BLaER1 (cell line): ENCODE data around the gene KCNAB3.
A peak's percentile ranks its signal among the peaks of the same experiment; 100 is the strongest.

Source experiments
- H3K27ac ChIP-seq: shearing (Covaris generic); formaldehyde crosslinking; 2 replicates; pipeline ENCODE4 v1.8.1; 2022
- H3K27me3 ChIP-seq: shearing (Covaris generic); formaldehyde crosslinking; 2 replicates; pipeline ENCODE4 v1.8.1; 2022
- H3K36me3 ChIP-seq: shearing (Covaris generic); formaldehyde crosslinking; 2 replicates; pipeline ENCODE4 v1.8.1; 2022
- H3K4me1 ChIP-seq: shearing (Covaris generic); formaldehyde crosslinking; 2 replicates; pipeline ENCODE4 v1.8.1; 2022
- H3K4me2 ChIP-seq: shearing (Covaris generic); formaldehyde crosslinking; 2 replicates; pipeline ENCODE4 v1.8.1; 2022
- H3K4me3 ChIP-seq: shearing (Covaris generic); formaldehyde crosslinking; 2 replicates; pipeline ENCODE4 v1.8.1; 2022
- H3K9ac ChIP-seq: shearing (Covaris generic); formaldehyde crosslinking; 2 replicates; pipeline ENCODE4 v1.8.1; 2022
- H3K9me3 ChIP-seq: shearing (Covaris generic); formaldehyde crosslinking; 2 replicates; pipeline ENCODE4 v1.8.1; 2022
- H4K20me1 ChIP-seq: shearing (Covaris generic); formaldehyde crosslinking; 2 replicates; pipeline ENCODE4 v1.8.1; 2022
- Cebpa-rat ChIP-seq: shearing (Covaris generic); IDR thresholded peaks from 2 replicates; pipeline ENCODE4 v1.8.1; 2022

KCNAB3 gene

GRCh38 chr17:7882068-7882467 lies 47.6 kb downstream of the KCNAB3 start:
- H3K4me3 ChIP-seq, result no peak overlapping the region
- H4K20me1 ChIP-seq, result no peaks in the 10 kb centered on the region
- H3K9me3 ChIP-seq, result no peaks in the 10 kb centered on the region
- TF ChIP-seq Cebpa-rat, result no peak
- no peaks in the 10 kb centered on the region for H3K27me3 ChIP-seq
- peak overlapping the region; percentile 60; the same call in 1 of the 2 replicates for H3K9ac ChIP-seq
- H3K36me3 ChIP-seq, result peaks cover 36% of the 10 kb centered on the region
- H3K4me2 ChIP-seq, result peak overlapping the region; percentile 88
- H3K27ac ChIP-seq, result peak overlapping the region; percentile 28; the same call in 1 of the 2 replicates
- peaks cover 47% of the 10 kb centered on the region for H3K4me1 ChIP-seq

GRCh38 chr17:7881276-7882054 lies 48.2 kb downstream of the KCNAB3 start:
- H3K4me1 ChIP-seq, result peaks cover 47% of the 10 kb centered on the region

GRCh38 chr17:7880076-7880868 lies 49.4 kb downstream of the KCNAB3 start:
- Histone ChIP-seq H3K36me3 (peaks cover 42% of the 10 kb centered on the region), H3K4me2 (peak overlapping the region; percentile 88), H3K27ac (peak overlapping the region; percentile 28; the same call in 1 of the 2 replicates), H3K4me1 (peaks cover 47% of the 10 kb centered on the region), H3K9ac (peak overlapping the region; percentile 43), H3K27me3 (no peaks in the 10 kb centered on the region), H3K9me3 (no peaks in the 10 kb centered on the region), H4K20me1 (no peaks in the 10 kb centered on the region), H3K4me3 (no peak overlapping the region)
- TF ChIP-seq Cebpa-rat, result no peak

More at GRCh38 chr17:7881276-7882054, 48.2 kb downstream of the KCNAB3 start:
- Histone ChIP-seq H3K9ac (peak overlapping the region; percentile 60; the same call in 1 of the 2 replicates), H3K27me3 (no peaks in the 10 kb centered on the region), H4K20me1 (no peaks in the 10 kb centered on the region), H3K36me3 (peaks cover 36% of the 10 kb centered on the region), H3K9me3 (no peaks in the 10 kb centered on the region), H3K27ac (peak overlapping the region; percentile 28), H3K4me3 (no peak overlapping the region), H3K4me2 (peak overlapping the region; percentile 88)
- TF ChIP-seq Cebpa-rat, result no peak

GRCh38 chr17:7878234-7878633 lies 51.4 kb downstream of the KCNAB3 start:
- Histone ChIP-seq H3K9ac (no peak overlapping the region), H3K4me1 (peaks cover 37% of the 10 kb centered on the region), H3K27me3 (no peaks in the 10 kb centered on the region), H3K36me3 (peaks cover 58% of the 10 kb centered on the region), H4K20me1 (no peaks in the 10 kb centered on the region), H3K4me2 (no peak overlapping the region), H3K4me3 (no peak overlapping the region), H3K9me3 (no peaks in the 10 kb centered on the region), H3K27ac (no peak overlapping the region)
- no peak for TF ChIP-seq Cebpa-rat

GRCh38 chr17:7875804-7876370 lies 53.8 kb downstream of the KCNAB3 start:
- Histone ChIP-seq H3K36me3 (peaks cover 57% of the 10 kb centered on the region), H3K4me2 (no peak overlapping the region), H3K9ac (no peak overlapping the region), H4K20me1 (no peaks in the 10 kb centered on the region), H3K27me3 (no peaks in the 10 kb centered on the region), H3K4me1 (peaks cover 14% of the 10 kb centered on the region), H3K27ac (no peak overlapping the region), H3K4me3 (no peak overlapping the region), H3K9me3 (no peaks in the 10 kb centered on the region)
- no peak for TF ChIP-seq Cebpa-rat

GRCh38 chr17:7873051-7873450 lies 56.6 kb downstream of the KCNAB3 start:
- H3K4me2 ChIP-seq, result no peak overlapping the region
- H3K36me3 ChIP-seq, result peaks cover 38% of the 10 kb centered on the region
- H3K4me1 ChIP-seq, result peaks cover 21% of the 10 kb centered on the region

More at GRCh38 chr17:7873051-7873450, 56.6 kb downstream of the KCNAB3 start:
- Histone ChIP-seq H4K20me1 (no peaks in the 10 kb centered on the region), H3K27ac (no peak overlapping the region), H3K27me3 (no peaks in the 10 kb centered on the region), H3K4me3 (no peak overlapping the region), H3K9me3 (no peaks in the 10 kb centered on the region), H3K9ac (no peak overlapping the region)
- no peak for TF ChIP-seq Cebpa-rat
